ENCODE measurements around the gene MRPL49.

GRCh38 chr11:65103476-65103875 lies 18.6 kb upstream of the MRPL49 start:
- TF ChIP-seq REST (IDR thresholded peaks at IDR 0.05; ENCODE audit: borderline replicate concordance) = no peak
- TF ChIP-seq EP300 (conservative IDR thresholded peaks at IDR 0.05; ENCODE audit: poor library complexity, severe bottlenecking) = no peak
- no peak for TF ChIP-seq RAD21 (conservative IDR thresholded peaks at IDR 0.05)
- no peak for TF ChIP-seq CTCF (IDR thresholded peaks at IDR 0.05; ENCODE audit: poor library complexity, severe bottlenecking)
- no peak for TF ChIP-seq POLR2AphosphoS5 (IDR thresholded peaks at IDR 0.05)
- TF ChIP-seq EZH2 (IDR thresholded peaks at IDR 0.05; ENCODE audit: borderline replicate concordance, insufficient read depth, low read length, poor library complexity, severe bottlenecking) = no peak
